Measurements from ENCODE around the gene DENND4A.

- TF ChIP-seq CTCF (IDR thresholded peaks at IDR 0.05) (no peak), POLR2A (IDR thresholded peaks at IDR 0.05) (no peak)
Measured at GRCh38 chr15:65839985-65840384, 47.9 kb upstream of the DENND4A start.

All from gastroesophageal sphincter (tissue), 3 donors.